ENCODE data around the gene OLFM1.

- TF ChIP-seq CTCF (optimal IDR thresholded peaks at IDR 0.05 in 1 of 3, IDR thresholded peaks at IDR 0.05 in 1 of 3, conservative IDR thresholded peaks at IDR 0.05 in 1 of 3; ENCODE audit: extremely low read depth in 1 of 3, insufficient read depth in 2 of 3, low read length in 3 of 3) (no peak), EZH2 (IDR thresholded peaks at IDR 0.05; ENCODE audit: low read length) (no peak)
These were observed 40.5 kb downstream of the OLFM1 start for GRCh38 chr9:135127718-135128670.

Measured in keratinocyte (primary cell).